H9 (cell line): ENCODE measurements around the gene CCDC186. TPM values are rescaled to one million over a fixed set of nuclear protein-coding genes. Genes with fewer than 3 reads are reported as not detected.

ENCODE experiments used
- DNase-seq: peaks from one replicate; pipeline ENCODE4 v3.0.0-alpha.2; 2017
- H2AFZ ChIP-seq: one replicate; pipeline ENCODE4 v1.6.1; 2013; ENCODE audit warnings: mild to moderate bottlenecking, low read length, control low read depth, moderate library complexity
- H2AK5ac ChIP-seq: 2 replicates; pipeline ENCODE4 v1.6.1; 2013; ENCODE audit warnings: low read length, control low read depth, mixed read lengths; ENCODE audit not compliant: insufficient read length
- H2BK120ac ChIP-seq: one replicate; pipeline ENCODE4 v1.6.1; 2013; ENCODE audit warnings: low read depth, mild to moderate bottlenecking, low read length, control low read depth, inconsistent platforms; ENCODE audit not compliant: poor library complexity, severe bottlenecking
- H2BK12ac ChIP-seq: 2 replicates; pipeline ENCODE4 v1.6.1; 2013; ENCODE audit warnings: low read length, control low read depth, mixed read lengths, low read depth; ENCODE audit not compliant: insufficient read length
- H2BK15ac ChIP-seq: 2 replicates; pipeline ENCODE4 v1.6.1; 2013; ENCODE audit warnings: low read depth, low read length, control low read depth
- H2BK20ac ChIP-seq: one replicate; pipeline ENCODE4 v1.6.1; 2013; ENCODE audit warnings: low read depth, mild to moderate bottlenecking, low read length, control low read depth, inconsistent platforms; ENCODE audit not compliant: poor library complexity, severe bottlenecking
- H2BK5ac ChIP-seq: 2 replicates; pipeline ENCODE4 v1.6.1; 2013; ENCODE audit warnings: low read length, control low read depth, mixed read lengths; ENCODE audit not compliant: insufficient read length
- H3K14ac ChIP-seq: 2 replicates; pipeline ENCODE4 v1.6.1; 2013; ENCODE audit warnings: low read length, control low read depth; ENCODE audit not compliant: insufficient read depth
- H3K18ac ChIP-seq: 2 replicates; pipeline ENCODE4 v1.6.1; 2013; ENCODE audit warnings: low read depth, mild to moderate bottlenecking, mixed read lengths, low read length, control low read depth; ENCODE audit not compliant: insufficient read length
- H3K23ac ChIP-seq: 2 replicates; pipeline ENCODE4 v1.6.1; 2013; ENCODE audit warnings: low read length, control low read depth, mixed read lengths, low read depth; ENCODE audit not compliant: insufficient read length
- H3K23me2 ChIP-seq: 2 replicates; pipeline ENCODE4 v1.6.1; 2013; ENCODE audit warnings: low read depth, mild to moderate bottlenecking, mixed read lengths, low read length, control low read depth; ENCODE audit not compliant: insufficient read length, poor library complexity, severe bottlenecking
- H3K27ac ChIP-seq: 2 replicates; pipeline ENCODE4 v1.5.1; 2013; ENCODE audit warnings: low read length, control low read depth, mixed read lengths, low read depth; ENCODE audit not compliant: insufficient read length
- H3K27me3 ChIP-seq: 2 replicates; pipeline ENCODE4 v1.6.1; 2013; ENCODE audit warnings: low read length, control low read depth, inconsistent platforms; ENCODE audit not compliant: insufficient read depth
- H3K4ac ChIP-seq: 2 replicates; pipeline ENCODE4 v1.6.1; 2013; ENCODE audit warnings: low read depth, mild to moderate bottlenecking, control low read depth, inconsistent platforms, low read length, moderate library complexity
- H3K4me1 ChIP-seq: 2 replicates; pipeline ENCODE4 v1.6.1; 2013; ENCODE audit warnings: low read length, control low read depth, inconsistent platforms; ENCODE audit not compliant: insufficient read depth
- H3K4me2 ChIP-seq: 2 replicates; pipeline ENCODE4 v1.6.1; 2013; ENCODE audit warnings: low read length, control low read depth, mixed read lengths; ENCODE audit not compliant: insufficient read length, insufficient read depth
- H3K56ac ChIP-seq: 2 replicates; pipeline ENCODE4 v1.6.1; 2013; ENCODE audit warnings: low read depth, mild to moderate bottlenecking, mixed read lengths, low read length, control low read depth; ENCODE audit not compliant: insufficient read length
- H3K79me1 ChIP-seq: 2 replicates; pipeline ENCODE4 v1.6.1; 2013; ENCODE audit warnings: low read depth, mild to moderate bottlenecking, moderate library complexity, low read length, control low read depth, inconsistent platforms; ENCODE audit not compliant: insufficient read depth, poor library complexity, severe bottlenecking
- H3K79me2 ChIP-seq: 2 replicates; pipeline ENCODE4 v1.6.1; 2013; ENCODE audit warnings: low read length, control low read depth, inconsistent platforms; ENCODE audit not compliant: insufficient read depth
- H3K9ac ChIP-seq: 2 replicates; pipeline ENCODE4 v1.6.1; 2013; ENCODE audit warnings: low read length, control low read depth, mixed read lengths; ENCODE audit not compliant: insufficient read length; ENCODE audit errors: extremely low read depth
- H3K9me3 ChIP-seq: one replicate; pipeline ENCODE4 v1.6.1; 2013; ENCODE audit warnings: low read depth, low read length, inconsistent platforms; ENCODE audit not compliant: control insufficient read depth
- H3T11ph ChIP-seq: one replicate; pipeline ENCODE4 v1.6.1; 2013; ENCODE audit warnings: mild to moderate bottlenecking, low read length, control low read depth, inconsistent platforms
- H4K20me1 ChIP-seq: one replicate; pipeline ENCODE4 v1.6.1; 2013; ENCODE audit not compliant: control insufficient read depth, insufficient read length, insufficient read depth
- H4K5ac ChIP-seq: 2 replicates; pipeline ENCODE4 v1.6.1; 2013; ENCODE audit warnings: low read depth, mild to moderate bottlenecking, mixed read lengths, low read length, control low read depth; ENCODE audit not compliant: insufficient read length
- H4K8ac ChIP-seq: replicated peaks from 2 replicates; pipeline ENCODE4 v1.6.1; 2013; ENCODE audit warnings: low read length, control low read depth, mixed read lengths, low read depth; ENCODE audit not compliant: insufficient read length
- H4K91ac ChIP-seq: 2 replicates; pipeline ENCODE4 v1.6.1; 2013; ENCODE audit warnings: low read depth, mild to moderate bottlenecking, moderate library complexity, mixed read lengths, low read length, control low read depth; ENCODE audit not compliant: insufficient read length
- H3K27ac Mint-ChIP-seq, 3 experiments: 2 replicates in 2 of 3; 3 replicates in 1 of 3; pipeline ENCODE4 v1.8.0; 2020 to 2021; ENCODE audit warnings: mixed read lengths in 3 of 3, mild to moderate bottlenecking in 1 of 3, moderate library complexity in 1 of 3
- H3K27me3 Mint-ChIP-seq: 2 replicates; pipeline ENCODE4 v1.8.0; 2021; ENCODE audit warnings: low read depth, mild to moderate bottlenecking, moderate library complexity, mixed read lengths
- H3K36me3 Mint-ChIP-seq, 3 experiments: 2 replicates in 2 of 3; 3 replicates in 1 of 3; pipeline ENCODE4 v1.8.0; 2020 to 2021; ENCODE audit warnings: low read depth in 3 of 3, mixed read lengths in 3 of 3; ENCODE audit not compliant: insufficient read depth in 1 of 3
- H3K4me1 Mint-ChIP-seq, 2 experiments: 2 replicates each; pipeline ENCODE4 v1.8.0; 2020; ENCODE audit warnings: mixed read lengths in 2 of 2
- H3K4me3 Mint-ChIP-seq, 2 experiments: 2 replicates in 1 of 2; 3 replicates in 1 of 2; pipeline ENCODE4 v1.8.0; 2020 to 2021; ENCODE audit warnings: mild to moderate bottlenecking in 2 of 2, mixed read lengths in 2 of 2, moderate library complexity in 1 of 2
- H3K9me3 Mint-ChIP-seq, 2 experiments: 2 replicates in 1 of 2; 3 replicates in 1 of 2; pipeline ENCODE4 v1.8.0; 2020; ENCODE audit warnings: mild to moderate bottlenecking in 2 of 2, mixed read lengths in 2 of 2, moderate library complexity in 1 of 2
- WGBS: extraction: QIAGEN DNeasy Blood & Tissue Kit; methylation state at CpG from one replicate; pipeline ENCODE4 v1.1.7; 2013; ENCODE audit warnings: missing lambda C conversion rate, low lambda C conversion rate, mixed read lengths; ENCODE audit not compliant: insufficient read length; ENCODE audit errors: extremely low coverage; 5-methylcytosine and 5-hydroxymethylcytosine counted together
- total RNA-seq: library from RNA; stranded (reverse); gene quantifications from 2 replicates; pipeline ENCODE4 v1.2.1, GENCODE V29; 2021
- TF ChIP-seq, protein P1 (sequence below): fragments of 200-600 bp; sonication (generic); conservative IDR thresholded peaks from 3 replicates; pipeline ENCODE4 v1.8.0; 2021; ENCODE audit warnings: antibody characterized with exemption, mild to moderate bottlenecking

Gene CCDC186
- total RNA-seq, 1 experiment from 2014 or later: 16.7 TPM

DNA sequence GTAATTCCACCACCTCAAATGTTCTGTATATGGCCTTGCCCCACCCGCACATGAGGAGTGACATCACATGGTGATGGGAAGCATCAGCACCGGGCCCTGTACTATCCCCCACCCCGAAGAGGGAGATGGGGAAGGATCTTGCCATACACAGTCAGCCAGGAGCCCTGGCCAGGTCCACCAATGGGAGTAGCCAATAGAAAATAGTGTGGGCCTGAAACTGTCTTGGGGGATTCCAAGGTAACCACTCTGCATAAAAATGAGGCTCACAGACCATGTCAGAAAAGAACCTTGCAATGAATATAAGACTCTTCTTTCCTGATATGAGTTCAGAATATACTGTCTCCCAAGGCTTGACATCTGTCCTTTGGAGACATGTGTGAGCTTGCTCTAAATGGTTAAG is 79.2 kb downstream of the CCDC186 start:
- H3K18ac ChIP-seq: no peak overlapping the region
- no peak overlapping the region for H3K4ac ChIP-seq
- no peak overlapping the region for H4K8ac ChIP-seq
- no peak overlapping the region for H2BK12ac ChIP-seq
- H3K27ac Mint-ChIP-seq: no peak overlapping the region
- DNase-seq: no peak
- no peak overlapping the region for H3K23ac ChIP-seq
- no peak overlapping the region for H3K14ac ChIP-seq
- no peak overlapping the region for H2BK20ac ChIP-seq
- H3K9me3 Mint-ChIP-seq: peaks cover 3 to 4% of the 10 kb centered on the region in 2 experiments; a peak in 4 of 5 replicates
- H4K91ac ChIP-seq: no peak overlapping the region
- H2BK5ac ChIP-seq: no peak overlapping the region
- no peak overlapping the region for H3K27ac ChIP-seq
- no peak overlapping the region for H4K5ac ChIP-seq
- no peaks in the 10 kb centered on the region for H3K4me1 ChIP-seq
- H3K36me3 Mint-ChIP-seq: no peaks in the 10 kb centered on the region
- no peak overlapping the region for H2BK15ac ChIP-seq
- no CpG with 5 or more reads among the region's 3 CpGs for WGBS
- no peaks in the 10 kb centered on the region for H3K9me3 ChIP-seq
- peaks cover 8% of the 10 kb centered on the region for H3K27me3 Mint-ChIP-seq
- H3K4me3 Mint-ChIP-seq: no peak overlapping the region
- no peaks in the 10 kb centered on the region for H3K79me2 ChIP-seq
- H2AK5ac ChIP-seq: no peak overlapping the region
- H3K4me2 ChIP-seq: no peak overlapping the region
- H2AFZ ChIP-seq: no peak overlapping the region
- H3T11ph ChIP-seq: no peak overlapping the region
- H3K56ac ChIP-seq: no peak overlapping the region
- H3K4me1 Mint-ChIP-seq: 0 out of 4 replicates have a peak, but pooled peaks cover 0 to 2% of the 10 kb centered on the region in 2 experiments
- H2BK120ac ChIP-seq: no peak overlapping the region
- H3K23me2 ChIP-seq: no peaks in the 10 kb centered on the region
- no peaks in the 10 kb centered on the region; the same call in 1 of the 2 replicates for H3K27me3 ChIP-seq
- H3K79me1 ChIP-seq: no peaks in the 10 kb centered on the region
- TF ChIP-seq, protein P1, sequence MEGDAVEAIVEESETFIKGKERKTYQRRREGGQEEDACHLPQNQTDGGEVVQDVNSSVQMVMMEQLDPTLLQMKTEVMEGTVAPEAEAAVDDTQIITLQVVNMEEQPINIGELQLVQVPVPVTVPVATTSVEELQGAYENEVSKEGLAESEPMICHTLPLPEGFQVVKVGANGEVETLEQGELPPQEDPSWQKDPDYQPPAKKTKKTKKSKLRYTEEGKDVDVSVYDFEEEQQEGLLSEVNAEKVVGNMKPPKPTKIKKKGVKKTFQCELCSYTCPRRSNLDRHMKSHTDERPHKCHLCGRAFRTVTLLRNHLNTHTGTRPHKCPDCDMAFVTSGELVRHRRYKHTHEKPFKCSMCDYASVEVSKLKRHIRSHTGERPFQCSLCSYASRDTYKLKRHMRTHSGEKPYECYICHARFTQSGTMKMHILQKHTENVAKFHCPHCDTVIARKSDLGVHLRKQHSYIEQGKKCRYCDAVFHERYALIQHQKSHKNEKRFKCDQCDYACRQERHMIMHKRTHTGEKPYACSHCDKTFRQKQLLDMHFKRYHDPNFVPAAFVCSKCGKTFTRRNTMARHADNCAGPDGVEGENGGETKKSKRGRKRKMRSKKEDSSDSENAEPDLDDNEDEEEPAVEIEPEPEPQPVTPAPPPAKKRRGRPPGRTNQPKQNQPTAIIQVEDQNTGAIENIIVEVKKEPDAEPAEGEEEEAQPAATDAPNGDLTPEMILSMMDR: no peak
- H4K20me1 ChIP-seq: no peaks in the 10 kb centered on the region
- H3K9ac ChIP-seq: no peak overlapping the region
